GM04503 (cell line): Measurements from ENCODE around the gene FOXN3.

Source experiments
- DNase-seq: peaks from one replicate; pipeline ENCODE4 v3.0.0-alpha.2; 2012; ENCODE audit warnings: low read depth

Gene FOXN3

GRCh38 chr14:89430391-89431236 lies 13.6 kb upstream of the FOXN3 start:
- no peak for DNase-seq

GRCh38 chr14:89429199-89430181 lies 12.5 kb upstream of the FOXN3 start:
- DNase-seq: no peak

GRCh38 chr14:89428546-89429198 lies 11.6 kb upstream of the FOXN3 start:
- no peak for DNase-seq

- no peak for DNase-seq
These were observed 11.1 kb upstream of the FOXN3 start for GRCh38 chr14:89428173-89428523.

- DNase-seq: no peak
These were observed 10.6 kb upstream of the FOXN3 start for GRCh38 chr14:89427426-89428172.

GRCh38 chr14:89425931-89426330 lies 8.9 kb upstream of the FOXN3 start:
- DNase-seq: peak; percentile 98

- DNase-seq: no peak
These were observed 7.2 kb upstream of the FOXN3 start for GRCh38 chr14:89424241-89424640.

- DNase-seq: no peak
These were observed 5.9 kb upstream of the FOXN3 start for GRCh38 chr14:89422952-89423345.

GRCh38 chr14:89422181-89422951 lies 5.3 kb upstream of the FOXN3 start:
- no peak for DNase-seq

- DNase-seq: no peak
These were observed 3.5 kb upstream of the FOXN3 start for GRCh38 chr14:89420502-89420901.

GRCh38 chr14:89419973-89420482 lies 3.0 kb upstream of the FOXN3 start:
- no peak for DNase-seq

- DNase-seq: no peak
These were observed 1.9 kb upstream of the FOXN3 start for GRCh38 chr14:89418976-89419375.

- no peak for DNase-seq
These were observed 1.4 kb upstream of the FOXN3 start for GRCh38 chr14:89418452-89418851.

- DNase-seq: no peak
These were observed 612 bp upstream of the FOXN3 start for GRCh38 chr14:89417465-89418225.

- DNase-seq: peak; percentile 97
These were observed 734 bp downstream of the FOXN3 start for GRCh38 chr14:89416002-89416995.

GRCh38 chr14:89415159-89415558 lies 1.9 kb downstream of the FOXN3 start:
- no peak for DNase-seq

GRCh38 chr14:89411976-89412375 lies 5.1 kb downstream of the FOXN3 start:
- DNase-seq: no peak

- no peak for DNase-seq
These were observed 7.1 kb downstream of the FOXN3 start for GRCh38 chr14:89409961-89410360.
